Breast epithelium (tissue), 3 donors: Measurements from ENCODE around the gene KIAA1217.
A peak's percentile ranks its signal among the peaks of the same experiment; 100 is the strongest.

ENCODE experiments used
- CTCF ChIP-seq, 3 donors: fragments of 450-650 bp; IDR thresholded peaks; one replicate each; pipeline ENCODE4 v1.5.1; 2016 to 2017; ENCODE audit warnings: antibody characterized with exemption in 3 of 3, mild to moderate bottlenecking in 3 of 3, moderate library complexity in 3 of 3
- POLR2A ChIP-seq: fragments of 450-650 bp; IDR thresholded peaks from one replicate; pipeline ENCODE4 v1.6.1; 2016; ENCODE audit warnings: antibody characterized with exemption, mild to moderate bottlenecking, moderate library complexity

GRCh38 chr10:24465891-24466818 lies 257.2 kb downstream of the KIAA1217 start:
- TF ChIP-seq CTCF (IDR thresholded peaks at IDR 0.05) (no peak), POLR2A (peak; percentile 66)
